A549 (cell line): ENCODE results near the gene EIF4B. TPM values are rescaled to one million over a fixed set of nuclear protein-coding genes. Genes with fewer than 3 reads are reported as not detected.

Experiments
- ATAC-seq, 2 experiments: fragments of 200-7000 bp in 1 of 2; fragments of >200 bp in 1 of 2; cut with Nextera tagmentation in 1 of 2; cut with Tn5 transposase in 1 of 2; 3 replicates each; pipeline versions ENCODE4 v1.8.0 to v1.9.1; 2018 to 2020; ENCODE audit warnings: mild to moderate bottlenecking in 1 of 2, moderate library complexity in 1 of 2
- CTCF ChIA-PET: fragments of 300-600 bp; sonication (Branson Sonifier 250); formaldehyde crosslinking; extraction: SDS; loops from one replicate; lab custom pipeline; 2021; ENCODE audit warnings: antibody characterized with exemption, inconsistent platforms; lab: Yijun Ruan, JAX
- POLR2A ChIA-PET: fragments of 350-600 bp; formaldehyde crosslinking; extraction: SDS; loops from one replicate; lab custom pipeline; 2021; ENCODE audit warnings: antibody characterized with exemption, inconsistent platforms; lab: Yijun Ruan, JAX
- DNase-seq, 2 experiments: peaks; one replicate each; pipeline versions ENCODE4 v3.0.0 to v3.0.0-alpha.2; 2011 to 2016; ENCODE audit warnings: low read depth in 1 of 2, low spot score in 1 of 2
- FAIRE-seq: peaks from 2 replicates; lab custom pipeline; 2011; peaks lifted over from hg19 to GRCh38; lab: Jason Lieb, UNC
- H3K27ac ChIP-seq, 2 experiments: fragments of >200 bp; sonication (Bioruptor Twin); formaldehyde crosslinking; 3 replicates each; pipeline ENCODE4 v1.5.1; 2016 to 2017
- H3K4me1 ChIP-seq: fragments of >200 bp; sonication (Bioruptor Twin); formaldehyde crosslinking; 3 replicates; pipeline ENCODE4 v1.6.1; 2016
- H3K4me2 ChIP-seq: fragments of >200 bp; sonication (Bioruptor Twin); formaldehyde crosslinking; 3 replicates; pipeline ENCODE4 v1.6.1; 2016
- H3K4me3 ChIP-seq: fragments of >200 bp; sonication (Bioruptor Twin); formaldehyde crosslinking; 3 replicates; pipeline ENCODE4 v1.5.1; 2016
- H3K9me3 ChIP-seq: fragments of >200 bp; sonication (Bioruptor Twin); formaldehyde crosslinking; 3 replicates; pipeline ENCODE4 v1.6.1; 2016
- EP300 ChIP-seq, 2 experiments: fragments of >200 bp; sonication (Bioruptor Twin); formaldehyde crosslinking; IDR thresholded peaks; 2 replicates in 1 of 2; 3 replicates in 1 of 2; pipeline ENCODE4 v1.6.1; 2016 to 2017
- ESRRA ChIP-seq: fragments of 150-350 bp; IDR thresholded peaks from 2 replicates; pipeline ENCODE4 v1.6.1; 2014; ENCODE audit warnings: mild to moderate bottlenecking, low read length, borderline replicate concordance
- FOSB ChIP-seq: fragments of 250-450 bp; sonication (Bioruptor Pico); IDR thresholded peaks from 2 replicates; pipeline ENCODE4 v1.5.0; 2020; ENCODE audit warnings: mild to moderate bottlenecking, moderate library complexity
- GATA3 ChIP-seq: IDR thresholded peaks from 2 replicates; pipeline ENCODE4 v1.6.1; 2012; ENCODE audit warnings: borderline replicate concordance
- HDAC2 ChIP-seq: fragments of 200-600 bp; sonication (generic); IDR thresholded peaks from 2 replicates; pipeline ENCODE4 v1.6.1; 2016
- HEYL ChIP-seq: fragments of 250-450 bp; sonication (Bioruptor Pico); IDR thresholded peaks from 2 replicates; pipeline ENCODE4 v1.8.0; 2021; ENCODE audit warnings: mild to moderate bottlenecking, moderate library complexity
- HOXA7 ChIP-seq: fragments of 250-450 bp; sonication (Bioruptor Pico); IDR thresholded peaks from 2 replicates; pipeline ENCODE4 v1.5.0; 2020; ENCODE audit warnings: mild to moderate bottlenecking, moderate library complexity
- PHF8 ChIP-seq: fragments of 200-600 bp; sonication (generic); IDR thresholded peaks from 2 replicates; pipeline ENCODE4 v1.6.1; 2016; ENCODE audit warnings: low read depth, mild to moderate bottlenecking, antibody characterized with exemption, moderate library complexity, borderline replicate concordance
- RAD21 ChIP-seq, 2 experiments: fragments of >200 bp in 1 of 2; sonication (Bioruptor Twin) in 1 of 2; formaldehyde crosslinking in 1 of 2; IDR thresholded peaks in 1 of 2; conservative IDR thresholded peaks in 1 of 2; 2 replicates in 1 of 2; 3 replicates in 1 of 2; pipeline ENCODE4 v1.6.1; 2012 to 2018; ENCODE audit warnings: inconsistent platforms in 1 of 2
- RARB ChIP-seq: fragments of 250-450 bp; sonication (Bioruptor Pico); IDR thresholded peaks from 2 replicates; pipeline ENCODE4 v1.8.0; 2021; ENCODE audit warnings: mild to moderate bottlenecking, moderate library complexity
- TFCP2L1 ChIP-seq: fragments of 250-450 bp; sonication (Bioruptor Pico); IDR thresholded peaks from 2 replicates; pipeline ENCODE4 v1.5.0; 2021; ENCODE audit warnings: mild to moderate bottlenecking
- TP53 ChIP-seq: fragments of 250-450 bp; sonication (Bioruptor Pico); IDR thresholded peaks from 2 replicates; pipeline ENCODE4 v1.5.0; 2021; ENCODE audit warnings: mild to moderate bottlenecking, moderate library complexity
- ZNF302 ChIP-seq: fragments of 250-450 bp; sonication (Bioruptor Pico); IDR thresholded peaks from 2 replicates; pipeline ENCODE4 v1.9.0; 2021; ENCODE audit warnings: inconsistent platforms, mild to moderate bottlenecking, moderate library complexity
- whole genome bisulfite sequencing: methylation state at CpG from one replicate; pipeline ENCODE4 v1.1.6; 2017; ENCODE audit errors: missing lambda C conversion rate; 5-methylcytosine and 5-hydroxymethylcytosine counted together
- polyA plus RNA-seq, 4 experiments: library from polyadenylated mRNA; depleted of rRNA in 3 of 4; stranded (reverse); fragments of >200 nt; fragmentation: RNase III in 1 of 4; extraction: RNeasy Plus Mini Kit Qiagen cat#74134 plus additional on column Dnase treatment in 1 of 4; gene quantifications; 2 replicates in 3 of 4; 3 replicates in 1 of 4; pipeline ENCODE4 v1.2.3, GENCODE V29; 2011 to 2017
- TF ChIP-seq, protein P1 (sequence below): fragments of 200-600 bp; sonication (generic); IDR thresholded peaks from 2 replicates; pipeline ENCODE4 v1.6.1; 2016; ENCODE audit warnings: antibody characterized with exemption, mild to moderate bottlenecking, moderate library complexity
- TF ChIP-seq, protein P2 (sequence below): fragments of 250-450 bp; sonication (Bioruptor Pico); IDR thresholded peaks from 2 replicates; pipeline ENCODE4 v1.5.0; 2021; ENCODE audit warnings: mild to moderate bottlenecking, moderate library complexity, borderline replicate concordance
- TF ChIP-seq, protein P3 (sequence below): fragments of 150-350 bp; IDR thresholded peaks from 2 replicates; pipeline ENCODE4 v1.6.1; 2014; ENCODE audit warnings: low read depth, mild to moderate bottlenecking, low read length
- TF ChIP-seq, protein P4 (sequence below): fragments of >200 bp; sonication (Bioruptor Twin); formaldehyde crosslinking; IDR thresholded peaks from 3 replicates; pipeline ENCODE4 v1.5.1; 2016
- TF ChIP-seq, protein P5 (sequence below): IDR thresholded peaks from 2 replicates; pipeline ENCODE4 v1.6.1; 2012

Gene EIF4B
- polyA plus RNA-seq, 2 of the 4 experiments (the other 2 are of a cell fraction), result 377 to 650 TPM

DNA sequence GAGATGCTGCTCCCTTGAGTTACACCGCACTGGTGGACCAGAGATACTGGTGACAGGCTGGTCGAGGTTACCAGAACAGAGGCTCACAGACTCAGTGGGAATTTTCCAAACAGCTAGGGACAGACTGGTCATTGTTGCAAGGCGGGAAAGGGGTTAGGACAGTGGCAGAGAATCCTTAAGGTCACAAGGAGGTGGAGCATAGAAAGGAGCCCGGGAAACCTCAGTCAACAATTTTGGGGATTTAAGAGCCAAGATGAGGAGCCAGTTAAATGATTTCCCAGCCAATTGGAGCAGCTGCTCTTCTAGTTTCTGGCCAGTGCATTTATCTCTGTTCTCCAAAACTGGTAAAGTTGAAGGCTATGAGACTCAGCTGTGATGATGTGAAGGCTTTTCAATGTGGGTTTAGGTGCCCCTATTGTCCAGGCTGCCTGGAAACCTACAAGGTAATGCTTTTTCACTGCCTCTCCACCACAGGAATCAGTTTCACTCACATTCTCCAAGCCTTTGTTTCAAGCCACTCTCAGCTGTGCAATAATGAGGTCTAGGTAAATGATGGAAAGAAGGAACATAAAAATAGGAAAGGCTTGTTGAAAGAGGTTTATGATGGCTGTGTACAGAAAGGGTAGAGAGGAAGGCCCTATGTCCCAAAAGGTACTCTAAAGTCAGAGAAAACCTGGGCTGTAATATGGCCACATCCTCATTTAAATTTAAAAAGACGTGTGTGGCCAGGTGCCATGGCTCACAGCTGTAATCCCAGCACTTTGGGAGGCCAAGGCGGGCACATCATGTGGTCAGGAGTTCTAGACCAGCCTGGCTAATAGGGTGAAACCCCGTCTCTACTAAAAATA is 36.6 kb downstream of the EIF4B start:
- DNase-seq, result no peak

DNA sequence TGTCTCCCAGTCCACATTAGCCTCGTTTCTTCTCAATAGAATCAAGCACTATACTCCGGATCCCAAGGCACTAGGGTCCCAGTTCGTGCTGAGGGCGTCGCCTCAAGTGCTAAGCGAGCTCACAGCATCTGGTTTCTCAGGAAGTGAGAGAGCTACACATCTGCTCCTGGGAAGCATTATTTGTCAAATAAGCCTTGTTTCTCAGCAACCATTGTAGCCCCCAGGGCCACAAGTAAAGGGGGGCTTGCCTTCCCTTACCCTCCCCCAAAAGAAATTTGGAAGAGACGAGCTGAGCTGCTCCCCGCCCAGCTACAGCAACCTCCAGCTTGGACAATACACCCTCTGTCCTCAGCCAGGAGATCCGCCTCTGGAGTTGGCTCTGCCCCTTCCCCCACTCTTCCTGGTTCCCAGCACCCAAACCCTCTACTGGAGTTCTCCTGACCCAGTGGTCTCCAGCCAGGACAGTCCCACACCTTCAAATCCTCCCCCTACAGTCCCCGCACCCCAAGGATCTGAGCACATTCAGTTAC is 37.9 kb downstream of the EIF4B start:
- WGBS, result 83% methylated on average over 10 of the region's 10 CpGs
- ATAC-seq, result peak in 1 of 2 experiments; percentile 1; a peak in 1 of 6 replicates

More for the DNA sequence above, 36.6 kb downstream of the EIF4B start:
- WGBS, result 83% methylated on average over 7 of the region's 7 CpGs
- ChIA-PET POLR2A (interaction anchor here (0.9 to 1.3 kb wide), 2 partner anchors 12 to 37 kb away, joined by 3 to 6 read pairs; partner anchors contain the start of gene EIF4B), CTCF (interaction anchor here (0.9 to 45.5 kb wide), 5 partner anchors 9 to 163 kb away, joined by 3 to 1424 read pairs (median 6); partner anchors contain the start of genes IGFBP6, SOAT2 and SPRYD3)
- ATAC-seq, result no peak
- Histone ChIP-seq H3K9me3 (no peaks in the 10 kb centered on the region), H3K4me3 (no peak overlapping the region), H3K4me1 (peaks cover 35% of the 10 kb centered on the region), H3K4me2 (no peak overlapping the region), H3K27ac (no peak overlapping the region)
- TF ChIP-seq TP53 (CRISPR knock-in tag) (peak; percentile 65; the same call in 1 of the 2 replicates), RAD21 (conservative IDR thresholded peaks at IDR 0.05 in 1 of 2, IDR thresholded peaks at IDR 0.05 in 1 of 2) (no peak), FOSB (peak; percentile 73), HOXA7 (CRISPR knock-in tag) (peak; percentile 76), TFCP2L1 (CRISPR knock-in tag) (peak; percentile 83), ESRRA (no peak)
- TF ChIP-seq, protein P1, sequence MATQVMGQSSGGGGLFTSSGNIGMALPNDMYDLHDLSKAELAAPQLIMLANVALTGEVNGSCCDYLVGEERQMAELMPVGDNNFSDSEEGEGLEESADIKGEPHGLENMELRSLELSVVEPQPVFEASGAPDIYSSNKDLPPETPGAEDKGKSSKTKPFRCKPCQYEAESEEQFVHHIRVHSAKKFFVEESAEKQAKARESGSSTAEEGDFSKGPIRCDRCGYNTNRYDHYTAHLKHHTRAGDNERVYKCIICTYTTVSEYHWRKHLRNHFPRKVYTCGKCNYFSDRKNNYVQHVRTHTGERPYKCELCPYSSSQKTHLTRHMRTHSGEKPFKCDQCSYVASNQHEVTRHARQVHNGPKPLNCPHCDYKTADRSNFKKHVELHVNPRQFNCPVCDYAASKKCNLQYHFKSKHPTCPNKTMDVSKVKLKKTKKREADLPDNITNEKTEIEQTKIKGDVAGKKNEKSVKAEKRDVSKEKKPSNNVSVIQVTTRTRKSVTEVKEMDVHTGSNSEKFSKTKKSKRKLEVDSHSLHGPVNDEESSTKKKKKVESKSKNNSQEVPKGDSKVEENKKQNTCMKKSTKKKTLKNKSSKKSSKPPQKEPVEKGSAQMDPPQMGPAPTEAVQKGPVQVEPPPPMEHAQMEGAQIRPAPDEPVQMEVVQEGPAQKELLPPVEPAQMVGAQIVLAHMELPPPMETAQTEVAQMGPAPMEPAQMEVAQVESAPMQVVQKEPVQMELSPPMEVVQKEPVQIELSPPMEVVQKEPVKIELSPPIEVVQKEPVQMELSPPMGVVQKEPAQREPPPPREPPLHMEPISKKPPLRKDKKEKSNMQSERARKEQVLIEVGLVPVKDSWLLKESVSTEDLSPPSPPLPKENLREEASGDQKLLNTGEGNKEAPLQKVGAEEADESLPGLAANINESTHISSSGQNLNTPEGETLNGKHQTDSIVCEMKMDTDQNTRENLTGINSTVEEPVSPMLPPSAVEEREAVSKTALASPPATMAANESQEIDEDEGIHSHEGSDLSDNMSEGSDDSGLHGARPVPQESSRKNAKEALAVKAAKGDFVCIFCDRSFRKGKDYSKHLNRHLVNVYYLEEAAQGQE, result 0 out of 2 replicates have a peak, but pooled peaks have one; percentile 18
- FAIRE-seq, result no peak

DNA sequence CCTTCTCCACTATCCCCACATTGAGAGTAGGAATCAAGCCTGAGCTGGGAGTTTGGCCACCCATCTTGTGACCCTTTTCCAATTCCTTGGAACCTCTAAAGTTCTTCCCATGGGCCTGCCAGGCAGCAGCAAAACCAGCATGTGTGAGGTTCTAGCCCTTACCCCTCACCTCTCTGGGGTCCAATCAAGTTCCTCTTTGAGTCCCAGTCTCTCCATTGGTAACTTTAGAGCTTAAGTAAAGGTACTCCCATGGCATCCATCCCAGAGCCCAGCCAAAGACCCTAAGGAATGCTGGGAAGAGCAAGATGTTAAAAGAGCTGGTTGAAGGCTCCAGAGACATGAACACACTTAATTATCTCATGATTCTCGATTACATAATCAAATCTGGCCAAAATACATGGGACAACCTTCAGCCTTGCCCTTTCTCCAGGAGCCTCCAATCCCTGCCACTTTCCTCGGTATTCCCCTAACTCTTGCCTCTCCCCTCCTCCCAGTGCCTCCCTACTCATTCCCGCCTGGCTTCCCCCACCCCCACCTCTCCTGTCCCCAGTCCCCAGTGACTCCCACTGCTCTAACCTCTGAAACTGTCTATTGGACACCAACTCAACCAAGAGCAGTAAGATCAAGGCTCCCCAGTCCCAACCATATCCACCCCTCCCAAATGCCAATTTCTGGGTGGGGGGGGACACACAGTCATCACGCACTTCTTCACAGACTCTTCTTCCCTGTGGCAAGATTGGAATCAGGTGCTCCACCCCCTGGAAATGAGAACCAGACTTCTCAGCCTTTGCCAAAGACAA is 38.8 kb downstream of the EIF4B start:
- FAIRE-seq (no peak), DNase-seq (no peak), ATAC-seq (no peak)
- Histone ChIP-seq H3K9me3 (no peaks in the 10 kb centered on the region), H3K27ac (peak overlapping the region in 1 of 2 experiments; percentile 99; a peak in 3 of 6 replicates), H3K4me3 (no peak overlapping the region), H3K4me2 (peak overlapping the region; percentile 93; the same call in 2 of the 3 replicates), H3K4me1 (peaks cover 53% of the 10 kb centered on the region)
- CTCF ChIA-PET, result interaction anchor here (0.9 to 45.5 kb wide), 8 partner anchors 9 to 160 kb away, joined by 3 to 1424 read pairs (median 4); partner anchors contain the start of genes IGFBP6, SOAT2 and SPRYD3
- 62% methylated on average over 4 of the region's 4 CpGs for WGBS
- POLR2A ChIA-PET, result no interaction called here
- TF ChIP-seq HDAC2, result no peak
- no peak for TF ChIP-seq GATA3
- TF ChIP-seq ESRRA, result no peak
- TF ChIP-seq, protein P2, sequence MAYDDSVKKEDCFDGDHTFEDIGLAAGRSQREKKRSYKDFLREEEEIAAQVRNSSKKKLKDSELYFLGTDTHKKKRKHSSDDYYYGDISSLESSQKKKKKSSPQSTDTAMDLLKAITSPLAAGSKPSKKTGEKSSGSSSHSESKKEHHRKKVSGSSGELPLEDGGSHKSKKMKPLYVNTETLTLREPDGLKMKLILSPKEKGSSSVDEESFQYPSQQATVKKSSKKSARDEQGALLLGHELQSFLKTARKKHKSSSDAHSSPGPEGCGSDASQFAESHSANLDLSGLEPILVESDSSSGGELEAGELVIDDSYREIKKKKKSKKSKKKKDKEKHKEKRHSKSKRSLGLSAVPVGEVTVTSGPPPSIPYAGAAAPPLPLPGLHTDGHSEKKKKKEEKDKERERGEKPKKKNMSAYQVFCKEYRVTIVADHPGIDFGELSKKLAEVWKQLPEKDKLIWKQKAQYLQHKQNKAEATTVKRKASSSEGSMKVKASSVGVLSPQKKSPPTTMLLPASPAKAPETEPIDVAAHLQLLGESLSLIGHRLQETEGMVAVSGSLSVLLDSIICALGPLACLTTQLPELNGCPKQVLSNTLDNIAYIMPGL, result no peak
- TF ChIP-seq TP53 (CRISPR knock-in tag), result no peak
- TF ChIP-seq, protein P3, sequence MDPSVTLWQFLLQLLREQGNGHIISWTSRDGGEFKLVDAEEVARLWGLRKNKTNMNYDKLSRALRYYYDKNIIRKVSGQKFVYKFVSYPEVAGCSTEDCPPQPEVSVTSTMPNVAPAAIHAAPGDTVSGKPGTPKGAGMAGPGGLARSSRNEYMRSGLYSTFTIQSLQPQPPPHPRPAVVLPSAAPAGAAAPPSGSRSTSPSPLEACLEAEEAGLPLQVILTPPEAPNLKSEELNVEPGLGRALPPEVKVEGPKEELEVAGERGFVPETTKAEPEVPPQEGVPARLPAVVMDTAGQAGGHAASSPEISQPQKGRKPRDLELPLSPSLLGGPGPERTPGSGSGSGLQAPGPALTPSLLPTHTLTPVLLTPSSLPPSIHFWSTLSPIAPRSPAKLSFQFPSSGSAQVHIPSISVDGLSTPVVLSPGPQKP, result no peak
- no peak for TF ChIP-seq HEYL (CRISPR knock-in tag)
- TF ChIP-seq EP300 (IDR thresholded peaks at IDR 0.05), result no peak
- TF ChIP-seq TFCP2L1 (CRISPR knock-in tag), result no peak
- no peak for TF ChIP-seq ZNF302 (CRISPR knock-in tag)
- TF ChIP-seq, protein P4, sequence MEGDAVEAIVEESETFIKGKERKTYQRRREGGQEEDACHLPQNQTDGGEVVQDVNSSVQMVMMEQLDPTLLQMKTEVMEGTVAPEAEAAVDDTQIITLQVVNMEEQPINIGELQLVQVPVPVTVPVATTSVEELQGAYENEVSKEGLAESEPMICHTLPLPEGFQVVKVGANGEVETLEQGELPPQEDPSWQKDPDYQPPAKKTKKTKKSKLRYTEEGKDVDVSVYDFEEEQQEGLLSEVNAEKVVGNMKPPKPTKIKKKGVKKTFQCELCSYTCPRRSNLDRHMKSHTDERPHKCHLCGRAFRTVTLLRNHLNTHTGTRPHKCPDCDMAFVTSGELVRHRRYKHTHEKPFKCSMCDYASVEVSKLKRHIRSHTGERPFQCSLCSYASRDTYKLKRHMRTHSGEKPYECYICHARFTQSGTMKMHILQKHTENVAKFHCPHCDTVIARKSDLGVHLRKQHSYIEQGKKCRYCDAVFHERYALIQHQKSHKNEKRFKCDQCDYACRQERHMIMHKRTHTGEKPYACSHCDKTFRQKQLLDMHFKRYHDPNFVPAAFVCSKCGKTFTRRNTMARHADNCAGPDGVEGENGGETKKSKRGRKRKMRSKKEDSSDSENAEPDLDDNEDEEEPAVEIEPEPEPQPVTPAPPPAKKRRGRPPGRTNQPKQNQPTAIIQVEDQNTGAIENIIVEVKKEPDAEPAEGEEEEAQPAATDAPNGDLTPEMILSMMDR, result no peak
- TF ChIP-seq PHF8, result no peak

More for the DNA sequence above, 37.9 kb downstream of the EIF4B start:
- Histone ChIP-seq H3K4me3 (no peak overlapping the region), H3K4me2 (no peak overlapping the region), H3K27ac (no peak overlapping the region), H3K4me1 (peaks cover 45% of the 10 kb centered on the region), H3K9me3 (no peaks in the 10 kb centered on the region)
- CTCF ChIA-PET, result interaction anchor here (0.6 to 45.5 kb wide), 8 partner anchors 10 to 165 kb away, joined by 3 to 1424 read pairs (median 4); partner anchors contain the start of genes IGFBP6, SOAT2 and SPRYD3
- FAIRE-seq (no peak), DNase-seq (no peak)
- TF ChIP-seq, protein P5, sequence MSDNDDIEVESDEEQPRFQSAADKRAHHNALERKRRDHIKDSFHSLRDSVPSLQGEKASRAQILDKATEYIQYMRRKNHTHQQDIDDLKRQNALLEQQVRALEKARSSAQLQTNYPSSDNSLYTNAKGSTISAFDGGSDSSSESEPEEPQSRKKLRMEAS, result no peak
- TF ChIP-seq HOXA7 (CRISPR knock-in tag) (no peak), RARB (CRISPR knock-in tag) (0 out of 2 replicates have a peak, but pooled peaks have one; percentile 16)
- POLR2A ChIA-PET, result interaction anchor here (1.3 kb wide), 1 partner anchor 10 kb away, joined by 6 read pairs; no protein-coding TSS in a partner anchor
